H1 (cell line): ENCODE results near the gene CALM1. TPM values are rescaled to one million over a fixed set of nuclear protein-coding genes. Genes with fewer than 3 reads are reported as not detected.

Experiments
- CBX5 ChIP-seq: fragments of 300-800, 300-1000 bp; sonication (generic); IDR thresholded peaks from 2 replicates; pipeline ENCODE4 v1.7.1; 2016; ENCODE audit warnings: antibody characterized with exemption, low read length, low read depth
- CHD7 ChIP-seq: fragments of 300-600 bp; sonication (generic); IDR thresholded peaks from 2 replicates; pipeline ENCODE4 v1.7.1; 2012; ENCODE audit warnings: low read length, moderate library complexity, mild to moderate bottlenecking, inconsistent platforms; ENCODE audit not compliant: insufficient replicate concordance
- KDM4A ChIP-seq: IDR thresholded peaks from one replicate; pipeline ENCODE4 v1.7.1; 2012; ENCODE audit warnings: low read depth, mild to moderate bottlenecking, moderate library complexity, low read length, inconsistent platforms; ENCODE audit not compliant: severe bottlenecking
- TAF7 ChIP-seq: optimal IDR thresholded peaks from 2 replicates; pipeline ENCODE3; 2011; ENCODE audit warnings: low read depth, mild to moderate bottlenecking, inconsistent platforms, low read length, moderate library complexity, borderline replicate concordance
- polyA plus RNA-seq, 7 experiments: library from polyadenylated mRNA; depleted of rRNA in 3 of 7; stranded (reverse) in 5 of 7; unstranded in 2 of 7; fragments of >200 nt in 5 of 7; fragments of 200-250 nt in 2 of 7; gene quantifications; 1 replicate in 5 of 7; 2 replicates in 1 of 7; 4 replicates in 1 of 7; pipeline versions ENCODE4 v1.2.1 to v1.2.3, GENCODE V29; 2011 to 2013; ENCODE audit warnings: missing spikeins in 2 of 7, mixed read lengths in 2 of 7
- total RNA-seq: library from RNA; stranded (reverse); fragmentation: NEBNext Ultra II Directional; extraction: Animal tissue kit (Norgen Biotek cat#: 25700); gene quantifications from 2 replicates; pipeline ENCODE4 v1.2.1, GENCODE V29; 2021
- TF ChIP-seq, protein P1 (sequence below), 3 experiments: IDR thresholded peaks; 1 replicate in 2 of 3; 2 replicates in 1 of 3; pipeline versions ENCODE4 v1.5.1 to v1.6.1; 2011; ENCODE audit warnings: low read length in 3 of 3, mild to moderate bottlenecking in 3 of 3, inconsistent platforms in 2 of 3, low read depth in 1 of 3, moderate library complexity in 1 of 3; ENCODE audit not compliant: insufficient read depth in 1 of 3; ENCODE audit errors: control extremely low read depth in 1 of 3

Gene CALM1
- total and polyA plus RNA-seq, 2 of the 8 experiments (the other 6 are each of a cell fraction or from before 2014, with no cell fraction given), result 285 to 422 TPM

DNA sequence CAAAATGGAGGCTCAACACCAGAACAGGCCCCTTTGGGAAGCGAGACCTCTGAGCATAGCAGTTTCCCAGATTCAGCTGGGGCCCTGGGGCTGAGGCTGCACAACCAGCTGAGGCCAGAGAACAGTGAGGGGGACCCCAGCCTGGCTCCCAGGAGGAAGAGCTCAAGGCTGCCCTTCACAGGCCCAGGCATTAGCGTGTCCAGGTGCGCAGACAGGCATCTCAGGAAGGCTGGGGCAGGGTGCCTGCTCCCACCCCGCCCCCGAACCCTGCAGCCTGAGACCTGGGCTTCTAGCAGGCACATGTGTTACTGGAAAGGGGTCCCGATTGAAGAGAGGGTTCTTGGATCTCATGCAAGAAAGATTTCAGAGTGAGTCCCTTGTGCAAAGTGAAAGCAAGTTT lies 27.2 kb downstream of the CALM1 start (continued):
- TF ChIP-seq KDM4A, result no peak
- no peak for TF ChIP-seq CBX5
- TF ChIP-seq TAF7, result no peak
- TF ChIP-seq CHD7, result no peak
- TF ChIP-seq, protein P1, sequence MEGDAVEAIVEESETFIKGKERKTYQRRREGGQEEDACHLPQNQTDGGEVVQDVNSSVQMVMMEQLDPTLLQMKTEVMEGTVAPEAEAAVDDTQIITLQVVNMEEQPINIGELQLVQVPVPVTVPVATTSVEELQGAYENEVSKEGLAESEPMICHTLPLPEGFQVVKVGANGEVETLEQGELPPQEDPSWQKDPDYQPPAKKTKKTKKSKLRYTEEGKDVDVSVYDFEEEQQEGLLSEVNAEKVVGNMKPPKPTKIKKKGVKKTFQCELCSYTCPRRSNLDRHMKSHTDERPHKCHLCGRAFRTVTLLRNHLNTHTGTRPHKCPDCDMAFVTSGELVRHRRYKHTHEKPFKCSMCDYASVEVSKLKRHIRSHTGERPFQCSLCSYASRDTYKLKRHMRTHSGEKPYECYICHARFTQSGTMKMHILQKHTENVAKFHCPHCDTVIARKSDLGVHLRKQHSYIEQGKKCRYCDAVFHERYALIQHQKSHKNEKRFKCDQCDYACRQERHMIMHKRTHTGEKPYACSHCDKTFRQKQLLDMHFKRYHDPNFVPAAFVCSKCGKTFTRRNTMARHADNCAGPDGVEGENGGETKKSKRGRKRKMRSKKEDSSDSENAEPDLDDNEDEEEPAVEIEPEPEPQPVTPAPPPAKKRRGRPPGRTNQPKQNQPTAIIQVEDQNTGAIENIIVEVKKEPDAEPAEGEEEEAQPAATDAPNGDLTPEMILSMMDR (IDR thresholded peaks at IDR 0.05; ENCODE audit: control extremely low read depth in 1 of 3, insufficient read depth in 1 of 3, low read depth in 1 of 3, low read length in 3 of 3), result 0 out of 4 replicates have a peak, but pooled peaks of 1 of the 3 experiments have one; percentile 10
